Iris pigment epithelial cell (primary cell): ENCODE measurements around the gene SLC1A4.
A peak's percentile ranks its signal among the peaks of the same experiment; 100 is the strongest.
"Not testable (repeated sequence)": the region's sequence is repeated elsewhere in the genome, so short reads cannot be mapped to it uniquely, and the experiment has no call there.

Source experiments
- DNase-seq: peaks from one replicate; pipeline ENCODE4 v3.0.0-alpha.2; 2011; ENCODE audit warnings: low read depth

The SLC1A4 gene

DNA sequence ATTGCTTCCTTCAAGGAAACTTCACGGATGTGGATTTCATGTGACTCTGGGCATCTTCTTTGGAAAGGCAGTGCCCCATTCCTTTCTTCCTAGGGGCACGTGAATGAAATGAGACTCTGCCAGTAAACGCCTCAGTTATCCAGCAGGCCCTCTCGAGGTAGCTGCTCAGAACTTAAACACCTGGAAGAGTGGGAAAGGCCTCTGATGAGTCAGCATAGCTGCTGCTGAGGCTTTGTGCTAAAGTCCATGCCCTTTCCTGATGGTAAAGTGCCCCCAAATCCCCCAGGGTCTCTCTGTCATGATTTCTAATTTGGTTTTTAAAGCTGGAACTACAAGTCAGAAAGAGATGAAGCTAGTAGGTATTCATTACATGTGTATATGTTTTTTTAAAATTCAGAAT lies 3.8 kb downstream of the SLC1A4 start:
- no peak for DNase-seq

DNA sequence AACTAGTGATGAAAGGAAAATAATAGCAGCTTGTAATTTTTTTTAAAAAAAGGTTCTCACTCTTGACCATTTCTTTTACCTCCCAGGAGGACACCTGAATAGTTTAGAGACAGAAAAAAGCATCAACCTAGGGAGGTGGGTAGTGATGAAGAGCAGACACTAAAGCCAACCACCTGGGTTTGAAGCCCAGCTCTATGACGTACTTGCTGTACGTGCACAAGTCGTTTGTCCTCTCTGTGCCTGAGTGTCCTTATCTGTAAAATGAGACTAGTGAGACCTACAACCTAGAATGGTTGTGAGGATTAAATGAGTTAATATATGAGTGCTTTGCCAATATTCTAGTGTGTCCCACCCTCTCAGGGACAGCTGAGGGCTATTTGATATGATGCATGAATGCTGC lies 5.8 kb downstream of the SLC1A4 start:
- DNase-seq: no peak

DNA sequence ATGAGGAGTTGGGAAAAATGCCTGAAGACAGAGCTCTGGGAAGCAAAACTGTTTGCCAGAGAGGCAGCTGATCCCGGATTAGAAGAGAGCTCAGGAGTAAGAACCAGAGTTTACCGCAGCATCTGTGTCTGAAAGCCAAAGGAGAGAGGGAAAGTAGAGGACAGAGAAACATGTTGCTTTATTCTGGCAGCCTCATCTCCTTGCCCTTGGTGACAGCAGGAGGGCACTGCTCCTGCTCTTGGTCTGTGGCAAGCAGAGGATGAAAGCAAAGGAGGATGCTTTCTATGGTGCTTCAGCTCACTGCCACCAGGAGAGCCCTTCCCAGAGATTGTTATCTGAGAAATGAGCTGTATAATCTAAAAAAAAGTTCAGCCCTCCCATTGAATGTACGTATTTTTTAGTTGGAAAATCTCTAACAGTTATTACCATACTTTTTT lies 7.7 kb downstream of the SLC1A4 start:
- no peak for DNase-seq

DNA sequence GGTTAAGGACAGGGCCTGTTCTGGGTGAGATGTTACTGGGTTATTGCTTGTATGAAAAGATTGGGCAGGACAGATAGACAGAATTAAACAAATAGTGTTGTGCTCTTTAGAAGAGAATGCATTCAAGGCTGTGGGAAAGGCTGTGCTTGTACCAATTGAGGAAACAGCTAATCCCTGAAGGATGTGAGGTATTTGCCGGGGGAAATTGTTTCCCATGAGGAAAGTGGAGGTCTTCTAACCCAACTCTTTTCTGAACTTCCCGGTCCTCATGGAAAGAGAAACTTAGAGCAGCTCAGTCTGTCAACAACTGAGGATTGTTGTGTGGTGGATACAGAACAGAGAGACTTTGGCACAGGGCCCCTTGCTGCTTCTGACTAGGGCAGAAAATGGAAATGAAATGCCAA lies 9.5 kb downstream of the SLC1A4 start:
- DNase-seq: peak; percentile 88

DNA sequence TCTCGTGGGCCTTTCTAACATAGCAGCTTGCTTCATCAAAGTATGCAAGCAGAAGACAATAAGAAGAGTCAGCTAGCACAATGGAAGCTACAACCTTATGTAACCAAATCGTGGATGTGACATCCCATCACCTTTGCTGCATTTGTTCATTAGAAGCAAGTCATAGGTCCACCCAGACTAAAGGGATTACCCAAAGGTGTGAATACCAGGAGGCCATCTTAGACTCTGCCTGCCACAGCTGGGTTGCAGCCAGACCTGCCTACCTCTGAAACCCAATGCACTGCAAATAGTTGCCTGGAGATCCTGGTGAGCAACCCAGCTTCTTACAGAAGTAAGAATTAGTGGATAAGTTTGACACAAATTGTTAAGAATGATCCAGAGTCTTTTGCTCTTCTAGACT lies 10.6 kb downstream of the SLC1A4 start:
- no peak for DNase-seq

DNA sequence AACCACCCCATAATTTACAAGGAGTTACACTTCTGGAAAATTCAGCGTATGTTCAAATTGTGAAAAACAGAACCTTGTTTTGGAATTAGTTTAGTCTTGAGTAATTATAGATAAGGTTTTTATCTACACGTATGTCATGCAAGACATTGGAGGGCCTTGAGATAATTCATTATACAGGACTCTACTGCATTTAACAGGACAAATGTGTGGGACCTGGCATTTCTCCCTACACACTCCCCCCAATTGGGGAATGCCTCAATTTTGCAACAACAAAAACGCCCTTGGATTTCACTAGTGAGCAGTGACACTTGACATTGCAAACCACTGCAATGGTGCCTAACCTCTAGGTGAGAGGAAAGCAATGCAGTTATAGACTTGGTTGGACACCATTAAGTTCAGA lies 11.4 kb downstream of the SLC1A4 start:
- DNase-seq: no peak

DNA sequence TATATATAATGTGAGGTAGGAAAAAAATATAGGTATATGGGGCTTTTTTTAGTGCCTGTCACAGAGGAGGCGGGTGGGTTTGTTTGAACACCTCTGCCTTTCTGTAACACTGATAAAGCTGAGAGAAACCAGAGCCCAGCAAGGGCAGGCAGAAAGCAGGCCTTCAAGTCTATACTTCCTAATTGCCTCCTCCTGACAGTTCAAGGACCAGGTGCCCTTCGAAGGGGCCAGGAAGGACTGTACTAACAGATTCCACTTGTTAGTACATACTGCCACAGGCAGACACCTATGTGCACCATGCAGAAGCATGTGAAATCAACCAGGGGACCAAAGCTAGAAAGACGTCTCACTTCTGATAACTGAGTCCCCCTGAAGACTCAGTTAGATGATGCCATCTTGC lies 13.8 kb downstream of the SLC1A4 start:
- no peak for DNase-seq

DNA sequence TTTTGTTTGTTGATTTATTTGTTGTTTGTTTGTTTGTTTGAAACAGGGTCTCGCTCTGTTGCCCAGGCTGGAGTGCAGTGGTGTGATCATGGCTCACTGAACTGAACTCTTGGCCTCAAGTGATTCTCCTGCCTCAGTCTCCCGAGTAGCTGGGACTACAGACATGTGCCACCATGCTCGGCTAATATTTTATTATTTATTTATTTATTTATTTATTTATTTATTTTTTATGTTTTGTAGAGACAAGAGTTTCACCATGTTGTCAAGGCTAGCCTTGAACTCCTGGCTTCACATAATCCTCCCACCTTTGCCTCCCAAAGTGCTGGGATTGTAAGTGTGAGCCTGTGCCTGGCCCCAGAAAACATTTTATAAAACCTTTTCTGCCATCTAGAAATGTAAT lies 15.0 kb downstream of the SLC1A4 start:
- DNase-seq: not testable (repeated sequence)

DNA sequence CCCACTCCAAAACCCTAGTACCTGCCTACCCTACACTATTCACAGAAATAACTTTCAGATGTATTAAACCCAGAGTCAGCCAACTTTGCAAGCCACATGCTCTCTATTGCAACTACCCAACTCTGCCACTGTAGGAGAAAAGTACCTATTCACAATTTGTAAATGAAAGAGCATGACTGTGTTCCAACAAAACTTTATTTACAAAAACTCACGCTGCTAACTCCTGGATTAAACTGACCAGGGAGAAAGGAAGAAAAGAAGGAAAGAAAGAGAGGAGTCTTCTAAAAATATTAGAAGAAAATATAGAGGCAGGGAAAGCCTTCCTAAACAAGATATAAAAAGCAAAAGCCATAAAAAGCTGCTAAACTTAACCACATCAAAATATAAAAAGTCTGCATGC lies 24.6 kb downstream of the SLC1A4 start:
- no peak for DNase-seq

DNA sequence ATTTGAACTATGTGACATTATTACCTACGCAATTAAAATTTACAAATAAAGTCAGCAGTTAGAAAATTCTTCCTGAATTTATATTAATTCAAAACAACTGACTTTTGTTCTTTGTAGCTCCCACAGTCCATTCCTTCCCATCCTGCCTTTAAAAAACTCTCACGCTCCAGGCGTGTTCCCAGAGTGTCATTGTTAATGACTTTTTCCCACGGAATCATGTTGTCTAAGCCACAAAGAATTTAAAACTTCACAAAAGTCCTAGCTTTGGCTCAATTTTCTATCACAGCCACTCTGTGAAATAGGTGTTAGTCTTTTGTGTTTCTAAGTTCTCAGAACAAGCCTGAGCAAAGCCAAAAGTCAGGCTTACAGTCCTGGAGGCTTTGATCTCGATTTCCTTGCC lies 26.5 kb downstream of the SLC1A4 start:
- DNase-seq: no peak

DNA sequence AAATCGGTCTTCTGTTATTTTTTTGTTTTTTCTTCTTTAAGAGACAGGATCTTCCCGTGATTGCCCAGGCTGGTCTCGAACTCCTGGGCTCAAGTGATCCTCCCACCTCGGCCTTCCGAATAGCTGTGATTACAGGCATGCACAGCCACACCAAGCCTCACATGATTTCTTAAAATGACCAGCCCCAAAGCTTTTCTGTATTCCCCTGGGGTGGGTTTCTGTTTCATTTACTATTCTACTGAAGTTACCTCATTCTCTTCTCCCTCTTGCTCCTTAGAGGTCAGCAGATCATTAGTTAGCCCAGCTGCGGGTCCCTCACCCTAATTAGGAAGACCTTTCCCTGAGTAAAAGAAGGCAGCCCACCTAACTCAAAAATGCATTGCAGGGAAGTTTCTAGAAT lies 27.6 kb downstream of the SLC1A4 start:
- no peak for DNase-seq

DNA sequence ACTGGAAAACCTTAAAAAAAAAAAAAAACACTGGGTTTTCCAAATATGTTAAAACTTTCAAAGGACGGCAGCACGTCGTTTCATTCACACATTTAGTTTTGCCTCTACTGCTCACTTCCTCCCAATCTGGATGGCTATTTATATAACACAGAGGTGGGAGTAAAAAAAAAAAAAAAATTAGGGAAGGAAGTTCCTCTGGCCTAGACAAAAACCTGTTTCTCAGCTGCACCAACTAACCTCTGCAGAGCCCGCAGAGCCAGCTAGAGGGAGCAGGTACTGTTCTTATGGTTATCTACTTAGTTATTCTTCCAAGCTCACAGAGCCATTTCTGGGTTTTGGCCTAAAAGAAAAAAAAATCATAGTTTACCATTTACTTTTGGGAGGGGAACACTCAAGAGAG lies 28.1 kb downstream of the SLC1A4 start:
- no peak for DNase-seq

DNA sequence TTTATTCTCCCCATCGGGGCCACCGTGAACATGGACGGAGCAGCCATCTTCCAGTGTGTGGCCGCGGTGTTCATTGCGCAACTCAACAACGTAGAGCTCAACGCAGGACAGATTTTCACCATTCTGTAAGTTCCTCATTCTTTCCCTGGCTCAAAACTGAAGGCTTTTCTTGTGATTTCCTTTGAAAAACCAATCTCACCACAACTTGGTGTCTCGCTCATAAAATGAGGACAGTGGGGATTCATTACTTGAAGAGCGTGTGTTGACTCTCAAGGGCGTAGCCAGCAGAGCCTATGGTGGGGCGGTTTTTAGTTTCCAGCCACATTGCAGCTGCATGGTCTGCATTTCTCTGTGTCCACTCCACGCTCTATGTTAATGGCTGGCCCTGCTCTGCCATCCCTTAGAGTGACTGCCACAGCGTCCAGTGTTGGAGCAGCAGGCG lies 29.0 kb downstream of the SLC1A4 start:
- no peak for DNase-seq

DNA sequence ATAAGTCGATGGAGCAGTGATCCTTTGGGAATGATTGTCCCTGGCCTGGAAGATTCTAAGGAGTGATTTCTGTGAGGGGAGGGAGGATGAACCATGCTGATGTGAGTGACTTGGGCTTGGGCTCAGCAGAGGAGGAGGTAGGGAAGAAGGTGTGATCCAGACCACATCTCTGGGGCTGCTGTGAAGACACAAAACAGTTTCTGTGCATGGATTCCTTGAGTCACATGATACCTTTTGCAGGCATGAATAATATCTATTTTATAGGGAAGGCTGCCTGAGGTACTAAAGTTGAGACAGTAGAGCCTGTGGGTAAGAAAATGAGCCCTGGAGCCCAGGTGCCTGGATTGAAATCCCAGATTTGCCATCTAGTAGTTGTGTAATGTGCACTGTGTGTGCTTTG lies 29.8 kb downstream of the SLC1A4 start:
- DNase-seq: no peak

DNA sequence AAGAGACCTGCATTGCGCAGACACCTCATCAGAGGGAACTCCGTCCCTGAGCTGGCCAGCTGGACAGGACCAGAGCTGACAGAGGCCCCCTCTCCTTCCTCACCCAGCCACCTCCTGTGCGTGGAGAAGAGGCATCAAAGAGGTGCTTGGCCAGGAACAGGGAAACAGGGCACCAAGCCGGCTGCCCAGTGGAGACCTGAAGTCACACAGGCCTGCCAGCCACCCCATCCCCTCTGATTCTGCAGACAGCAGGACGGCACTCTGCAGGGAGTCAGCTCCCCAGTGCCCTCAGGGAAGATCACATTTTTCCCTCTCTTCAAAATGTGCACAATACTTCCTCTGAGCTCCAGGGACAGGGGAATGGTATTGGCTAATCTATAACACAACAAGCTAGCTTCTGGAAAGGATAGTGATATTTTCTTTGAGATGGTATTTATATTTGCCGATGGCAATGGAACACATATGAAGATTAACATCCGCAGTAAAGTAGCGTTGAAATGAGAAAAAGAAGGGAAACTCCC lies 30.5 kb downstream of the SLC1A4 start:
- DNase-seq: no peak

DNA sequence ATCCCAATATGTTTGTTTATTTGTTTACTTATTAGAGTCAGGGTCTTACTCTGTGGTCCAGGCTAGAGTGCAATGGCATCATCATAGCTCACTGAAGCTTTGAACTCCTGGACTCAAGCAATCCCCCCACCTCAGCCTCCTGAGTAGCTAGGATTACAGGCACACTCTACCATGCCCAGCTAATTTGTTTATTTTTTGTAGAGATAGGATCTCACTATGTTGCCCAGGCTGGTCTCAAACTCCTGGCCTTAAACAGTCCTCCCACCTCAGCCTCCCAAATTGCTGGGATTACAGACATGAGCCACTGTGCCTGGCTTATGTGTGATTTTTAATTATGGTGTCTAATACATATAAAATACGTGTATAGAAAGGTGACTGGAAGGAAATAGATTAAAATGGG lies 31.1 kb downstream of the SLC1A4 start:
- not testable (repeated sequence) for DNase-seq

DNA sequence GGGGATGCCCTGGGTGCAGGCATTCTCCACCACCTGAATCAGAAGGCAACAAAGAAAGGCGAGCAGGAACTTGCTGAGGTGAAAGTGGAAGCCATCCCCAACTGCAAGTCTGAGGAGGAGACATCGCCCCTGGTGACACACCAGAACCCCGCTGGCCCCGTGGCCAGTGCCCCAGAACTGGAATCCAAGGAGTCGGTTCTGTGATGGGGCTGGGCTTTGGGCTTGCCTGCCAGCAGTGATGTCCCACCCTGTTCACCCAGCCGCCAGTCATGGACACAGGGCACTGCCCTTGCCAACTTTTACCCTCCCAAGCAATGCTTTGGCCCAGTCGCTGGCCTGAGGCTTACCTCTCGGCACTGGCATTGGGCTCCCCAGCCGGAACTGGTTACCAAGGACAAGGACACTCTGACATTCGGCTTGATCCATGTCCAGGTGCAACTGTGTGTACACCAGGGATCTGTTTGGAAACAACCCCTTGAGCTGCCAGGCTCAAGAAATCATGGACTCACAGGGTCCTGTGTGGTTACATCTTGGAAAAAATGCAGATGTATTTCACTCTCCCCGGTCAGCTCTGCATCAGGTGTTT lies 31.8 kb downstream of the SLC1A4 start:
- no peak for DNase-seq

DNA sequence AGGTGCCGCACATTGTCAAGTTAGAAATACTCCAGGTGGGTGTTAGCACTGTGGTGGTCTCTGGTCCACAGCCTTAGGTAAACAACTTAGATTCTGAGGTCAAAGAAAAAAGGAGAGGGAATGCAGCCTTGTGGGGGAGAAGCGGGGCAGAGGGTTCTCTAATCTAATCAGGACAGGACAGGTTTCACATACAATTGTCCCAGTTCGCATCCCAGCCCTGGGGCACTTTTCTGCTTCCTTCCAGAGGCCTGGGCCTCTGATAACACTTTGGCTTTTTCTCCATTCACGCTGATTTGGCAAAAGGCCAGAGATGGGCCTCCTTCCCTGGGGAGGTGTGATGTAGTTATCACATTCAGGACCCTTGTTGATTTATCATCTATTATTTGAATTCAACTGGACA lies 32.5 kb downstream of the SLC1A4 start:
- DNase-seq: no peak

DNA sequence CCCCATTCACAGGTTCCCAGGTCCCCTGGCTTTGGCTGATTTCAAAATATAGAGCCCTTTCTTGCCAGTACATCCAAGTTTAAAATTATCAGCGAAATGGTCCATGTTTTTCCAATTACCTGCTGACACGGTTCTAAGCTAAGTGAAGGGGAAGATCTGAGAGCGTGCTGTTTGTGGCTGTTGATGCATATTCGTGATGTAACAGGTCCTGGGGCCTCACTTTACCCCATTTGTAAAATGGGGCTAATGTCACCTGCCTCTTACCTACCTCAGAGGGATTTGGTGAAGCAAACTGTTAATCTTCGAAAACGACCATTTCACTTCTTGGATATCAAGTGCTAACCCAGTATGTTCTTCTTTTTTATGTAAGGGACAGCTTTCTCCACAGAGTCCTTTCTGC lies 33.0 kb downstream of the SLC1A4 start:
- no peak for DNase-seq

DNA sequence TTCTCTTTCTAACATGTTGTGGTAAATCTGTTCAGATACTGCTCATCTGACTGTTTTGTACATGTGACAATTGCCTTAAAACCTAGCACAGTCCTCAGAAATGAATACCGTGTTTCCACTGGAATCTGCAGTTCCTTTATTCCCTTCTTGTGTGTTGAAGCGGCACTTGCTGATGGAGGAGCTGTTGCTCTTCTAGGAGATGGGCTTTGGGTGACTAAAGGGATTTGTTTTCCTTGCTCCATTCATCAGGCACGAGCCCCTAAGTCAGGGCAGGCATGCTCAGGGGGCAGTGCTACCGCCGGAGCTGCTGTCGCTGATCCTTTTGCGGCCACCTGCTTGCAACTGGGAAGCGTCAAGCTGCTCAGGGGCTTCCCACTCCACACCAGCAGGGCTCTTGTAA lies 34.5 kb downstream of the SLC1A4 start:
- DNase-seq: no peak

DNA sequence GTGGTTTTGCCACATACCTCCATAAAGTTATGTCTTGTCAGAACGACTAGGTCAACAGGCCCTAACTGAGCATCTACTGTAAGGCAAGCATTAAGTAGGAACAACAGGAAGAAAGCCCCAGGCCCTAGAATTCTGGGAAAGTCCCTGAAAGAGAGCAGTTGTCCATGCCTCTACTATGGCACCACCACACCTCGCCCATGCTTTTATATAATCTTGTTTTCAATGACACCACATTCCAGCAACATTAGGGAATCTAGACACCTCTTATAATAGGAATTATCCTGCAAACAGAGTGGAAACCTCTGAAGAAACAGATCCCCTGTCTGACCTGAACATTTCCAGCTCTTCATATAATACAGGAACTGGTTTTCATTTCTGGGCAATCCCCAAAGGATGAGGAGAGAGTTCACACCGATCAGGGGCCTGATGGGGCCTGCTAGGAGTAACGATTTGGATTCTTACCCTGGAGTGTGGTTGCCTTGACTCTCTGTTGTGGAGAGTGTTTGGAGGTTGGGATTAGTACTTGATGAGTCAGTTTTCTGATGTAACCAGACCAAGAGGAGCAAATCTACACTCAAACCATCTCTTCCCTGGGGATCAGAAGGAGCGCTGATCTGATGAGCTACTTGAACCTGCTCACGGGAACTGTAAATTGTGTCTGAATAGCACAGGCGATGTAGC lies 35.1 kb downstream of the SLC1A4 start:
- DNase-seq: peak; percentile 78

DNA sequence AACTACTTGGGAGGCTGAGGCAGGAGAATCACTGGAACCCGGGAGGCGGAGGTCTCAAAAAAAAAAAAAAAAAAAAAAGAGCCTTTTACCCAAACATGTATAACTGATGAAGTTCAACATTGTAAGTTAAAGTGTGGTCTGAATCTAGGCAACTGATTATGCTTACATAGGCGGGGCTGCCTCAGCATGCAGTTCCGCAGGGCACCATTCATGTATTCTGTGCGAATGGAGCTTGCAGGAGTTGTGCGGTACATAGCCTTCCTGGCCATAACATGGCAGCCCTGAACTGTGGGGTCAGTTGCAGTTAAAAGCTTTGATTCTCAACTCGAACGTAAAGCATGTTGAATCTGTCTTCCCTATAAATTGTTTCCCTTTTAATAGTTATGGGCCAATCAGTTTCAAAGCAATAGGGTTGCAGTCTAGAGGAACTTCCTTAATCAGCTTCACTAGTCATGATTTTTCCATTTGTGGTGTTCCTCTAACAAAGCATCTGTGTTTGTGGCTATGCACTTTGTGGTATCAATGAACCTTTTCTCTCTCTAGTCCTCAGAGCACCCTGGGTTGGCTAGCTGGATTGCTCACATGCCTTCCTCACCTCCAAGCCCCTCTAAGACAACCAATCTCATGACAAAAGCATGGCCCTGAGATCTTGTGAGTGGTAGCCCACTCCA lies 36.4 kb downstream of the SLC1A4 start:
- DNase-seq: no peak

DNA sequence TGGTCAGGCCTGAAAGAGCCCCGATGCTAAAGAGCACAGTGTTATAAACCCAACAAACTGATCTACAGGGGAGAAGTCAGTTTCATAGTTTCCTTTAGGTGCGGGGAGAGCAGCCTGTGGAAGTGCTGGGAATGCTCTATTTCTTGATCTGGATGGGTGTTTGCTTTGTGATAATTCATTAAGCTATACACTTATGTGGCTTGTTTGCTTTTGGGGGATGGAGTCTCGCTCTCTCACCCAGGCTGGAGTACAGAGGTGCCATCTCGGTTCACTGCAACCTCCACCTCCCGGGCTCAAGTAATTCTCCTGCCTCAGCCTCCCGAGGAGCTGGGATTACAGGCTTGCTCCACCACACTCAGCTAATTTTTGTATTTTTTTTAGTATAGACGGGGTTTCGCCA lies 37.0 kb downstream of the SLC1A4 start:
- DNase-seq: no peak
